Tibial artery (tissue), 4 donors: ENCODE results near the gene ROBO4.

Experiments
- DNase-seq, 2 donors: peaks; one replicate each; pipeline ENCODE4 v3.0.0-alpha.2; 2019
- H3K27ac ChIP-seq, 2 donors: fragments of 200-600 bp; sonication (generic) in 1 of 2; 1 replicate in 1 of 2; 2 replicates in 1 of 2; pipeline ENCODE4 v1.5.1; 2018 to 2019; ENCODE audit warnings: mild to moderate bottlenecking in 1 of 2
- H3K27me3 ChIP-seq, 2 donors: fragments of 200-600 bp; sonication (generic) in 1 of 2; one replicate each; pipeline versions ENCODE4 v1.5.1 to v1.6.0; 2016 to 2019
- H3K36me3 ChIP-seq, 3 donors: fragments of 200-600 bp; sonication (generic) in 2 of 3; one replicate each; pipeline ENCODE4 v1.5.1; 2016 to 2019; ENCODE audit warnings: mild to moderate bottlenecking in 2 of 3
- H3K4me1 ChIP-seq, 4 donors: fragments of 200-600 bp; sonication (generic) in 2 of 4; 1 replicate in 3 of 4; 2 replicates in 1 of 4; pipeline ENCODE4 v1.5.1; 2016 to 2019
- H3K4me3 ChIP-seq, 2 donors: fragments of 200-600 bp; sonication (generic) in 1 of 2; 1 replicate in 1 of 2; 2 replicates in 1 of 2; pipeline ENCODE4 v1.5.1; 2018 to 2019; ENCODE audit warnings: mild to moderate bottlenecking in 2 of 2
- H3K9me3 ChIP-seq, 3 donors: fragments of 200-600 bp; sonication (generic) in 1 of 3; one replicate each; pipeline ENCODE4 v1.5.1; 2016 to 2019
- CTCF ChIP-seq, 2 experiments: fragments of 200-600 bp in 1 of 2; fragments of 450-650 bp in 1 of 2; IDR thresholded peaks; one replicate each; pipeline ENCODE4 v1.5.1; 2017 to 2019; ENCODE audit warnings: antibody characterized with exemption in 2 of 2, mild to moderate bottlenecking in 1 of 2, moderate library complexity in 1 of 2
- intact Hi-C: fragments of 100-400 bp; cut with DNase I; formaldehyde crosslinking; loops from one replicate; pipeline ENCODE4 v1.15.0; 2023; ENCODE audit warnings: low total_unique reads

Gene ROBO4

GRCh38 chr11:124861670-124862069 lies 36.0 kb downstream of the ROBO4 start:
- Histone ChIP-seq H3K9me3 (no peaks in the 10 kb centered on the region), H3K27ac (no peak overlapping the region), H3K36me3 (no peaks in the 10 kb centered on the region), H3K4me1 (peaks cover 0 to 37% (median 29%) of the 10 kb centered on the region in 4 donors), H3K27me3 (peaks cover 2 to 78% of the 10 kb centered on the region in 2 donors), H3K4me3 (no peak overlapping the region)
- no peak for TF ChIP-seq CTCF (IDR thresholded peaks at IDR 0.05)
- intact Hi-C loops = no loop called here
- DNase-seq = no peak

DNA sequence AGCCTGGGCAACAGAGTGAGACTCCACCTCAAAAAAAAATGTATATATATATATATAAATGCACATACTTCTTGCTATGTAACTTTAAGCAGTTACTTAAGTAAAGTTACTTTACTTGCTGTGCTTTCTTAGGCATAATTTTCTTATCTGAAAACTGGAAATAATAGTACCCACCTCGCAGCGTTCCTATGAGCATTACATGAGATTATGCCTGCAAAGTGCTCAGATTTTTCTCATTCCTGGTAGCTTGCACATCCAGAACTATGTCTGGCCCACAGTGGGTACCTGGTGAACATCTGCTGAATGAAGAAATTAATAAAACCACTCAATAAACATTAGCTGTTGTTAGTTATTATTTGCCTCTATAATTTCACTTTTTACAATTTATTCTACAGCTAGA lies 38.5 kb downstream of the ROBO4 start:
- H3K27ac ChIP-seq = no peak overlapping the region
- no peaks in the 10 kb centered on the region for H3K9me3 ChIP-seq
- intact Hi-C loops = no loop called here
- no peak for DNase-seq
- TF ChIP-seq CTCF (IDR thresholded peaks at IDR 0.05) = no peak
- H3K36me3 ChIP-seq = no peaks in the 10 kb centered on the region
- H3K4me1 ChIP-seq = peaks cover 0 to 16% (median 10%) of the 10 kb centered on the region in 4 donors
- H3K4me3 ChIP-seq = no peak overlapping the region
- peaks cover 0 to 66% of the 10 kb centered on the region in 2 donors for H3K27me3 ChIP-seq

- no peaks in the 10 kb centered on the region for H3K9me3 ChIP-seq
- H3K27me3 ChIP-seq = peaks cover 8 to 94% of the 10 kb centered on the region in 2 donors
- H3K27ac ChIP-seq = no peak overlapping the region
- intact Hi-C loops = no loop called here
- DNase-seq = no peak
- H3K36me3 ChIP-seq = no peaks in the 10 kb centered on the region
- H3K4me1 ChIP-seq = peaks cover 0 to 15% (median 7%) of the 10 kb centered on the region in 4 donors
- H3K4me3 ChIP-seq = no peak overlapping the region
- no peak for TF ChIP-seq CTCF (IDR thresholded peaks at IDR 0.05)
Observed at GRCh38 chr11:124846070-124846673, 51.5 kb downstream of the ROBO4 start.

GRCh38 chr11:124844664-124845079 lies 53.0 kb downstream of the ROBO4 start:
- H3K4me3 ChIP-seq = no peak overlapping the region
- intact Hi-C loops = no loop called here
- DNase-seq = no peak
- no peak overlapping the region for H3K27ac ChIP-seq
- no peaks in the 10 kb centered on the region for H3K36me3 ChIP-seq
- no peaks in the 10 kb centered on the region for H3K9me3 ChIP-seq
- peaks cover 0 to 19% (median 11%) of the 10 kb centered on the region in 4 donors for H3K4me1 ChIP-seq
- peaks cover 8 to 98% of the 10 kb centered on the region in 2 donors for H3K27me3 ChIP-seq
- no peak for TF ChIP-seq CTCF (IDR thresholded peaks at IDR 0.05)

DNA sequence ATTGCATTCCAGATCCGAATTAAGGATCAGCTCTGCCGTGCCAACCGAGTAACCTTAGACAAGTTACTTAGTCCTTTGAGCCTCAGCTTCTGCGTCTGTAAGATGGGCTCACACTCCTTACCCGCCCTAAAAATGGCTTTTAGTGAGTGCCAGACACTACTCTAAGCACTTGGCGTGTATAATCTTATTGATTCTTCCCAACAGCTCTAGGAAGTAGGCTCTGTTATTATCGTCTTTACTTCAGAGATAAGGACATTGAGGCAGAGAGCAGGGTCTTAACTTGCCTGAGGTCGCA lies 54.1 kb downstream of the ROBO4 start:
- Histone ChIP-seq H3K4me1 (peaks cover 0 to 28% (median 20%) of the 10 kb centered on the region in 4 donors), H3K27me3 (peaks cover 8 to 99% of the 10 kb centered on the region in 2 donors), H3K9me3 (no peaks in the 10 kb centered on the region), H3K4me3 (no peak overlapping the region), H3K36me3 (no peaks in the 10 kb centered on the region), H3K27ac (no peak overlapping the region)
- TF ChIP-seq CTCF (IDR thresholded peaks at IDR 0.05) = no peak
- no peak for DNase-seq
- intact Hi-C loops = no loop called here

DNA sequence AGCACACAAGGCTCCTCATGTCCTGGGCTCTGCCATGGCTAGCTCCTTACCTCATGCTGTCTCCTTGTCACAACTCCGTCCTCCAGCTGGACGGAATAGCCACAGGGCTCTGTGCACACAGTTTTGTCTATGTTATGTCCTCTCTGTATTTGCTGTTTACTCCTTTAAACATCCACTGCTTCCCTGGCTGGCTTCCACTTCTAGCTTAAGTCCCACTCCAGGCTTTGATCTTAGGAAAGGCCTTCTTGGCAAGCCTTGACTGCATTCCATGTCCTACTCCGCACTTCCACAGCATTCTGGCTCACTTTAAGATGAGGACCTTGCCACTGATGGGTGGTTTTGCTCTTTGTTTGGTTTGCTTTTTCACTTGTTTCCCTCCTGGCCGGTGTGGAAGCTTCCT lies 55.4 kb downstream of the ROBO4 start:
- intact Hi-C loops = no loop called here
- no peaks in the 10 kb centered on the region for H3K9me3 ChIP-seq
- no peak overlapping the region for H3K4me3 ChIP-seq
- H3K27me3 ChIP-seq = peaks cover 8 to 94% of the 10 kb centered on the region in 2 donors
- no peak for TF ChIP-seq CTCF (IDR thresholded peaks at IDR 0.05)
- no peak for DNase-seq
- peaks cover 0 to 28% (median 20%) of the 10 kb centered on the region in 4 donors for H3K4me1 ChIP-seq
- H3K36me3 ChIP-seq = no peaks in the 10 kb centered on the region
- H3K27ac ChIP-seq = no peak overlapping the region
